Liver (tissue), 9 donors: Measurements from ENCODE around the gene MARVELD1. TPM values are rescaled to one million over a fixed set of nuclear protein-coding genes. Genes with fewer than 3 reads are reported as not detected.

Source experiments
- DNase-seq: peaks from one replicate; pipeline ENCODE4 v3.0.0-alpha.2; 2017; ENCODE audit warnings: low spot score
- H3K27ac ChIP-seq, 2 donors: one replicate each; pipeline ENCODE4 v1.7.0; 2013; ENCODE audit warnings: inconsistent platforms in 2 of 2, low read length in 2 of 2, control low read depth in 1 of 2, low read depth in 1 of 2, mild to moderate bottlenecking in 1 of 2
- H3K27me3 ChIP-seq, 4 donors: one replicate each; pipeline versions ENCODE4 v1.6.1 to v1.7.0; 2013; ENCODE audit warnings: low read length in 3 of 4, inconsistent platforms in 1 of 4, mild to moderate bottlenecking in 1 of 4, moderate library complexity in 1 of 4; ENCODE audit not compliant: control insufficient read depth in 4 of 4, insufficient read depth in 4 of 4
- H3K36me3 ChIP-seq, 4 donors: one replicate each; pipeline versions ENCODE4 v1.6.1 to v1.7.0; 2013; ENCODE audit warnings: low read length in 3 of 4, mild to moderate bottlenecking in 3 of 4, low read depth in 1 of 4, moderate library complexity in 1 of 4; ENCODE audit not compliant: control insufficient read depth in 4 of 4, insufficient read depth in 3 of 4
- H3K4me1 ChIP-seq, 4 donors: one replicate each; pipeline versions ENCODE4 v1.6.1 to v1.7.0; 2013; ENCODE audit warnings: low read length in 3 of 4, mild to moderate bottlenecking in 3 of 4, moderate library complexity in 1 of 4; ENCODE audit not compliant: control insufficient read depth in 4 of 4, insufficient read depth in 4 of 4
- H3K4me3 ChIP-seq, 3 donors: one replicate each; pipeline versions ENCODE4 v1.6.1 to v1.7.0; 2013; ENCODE audit warnings: low read length in 3 of 3, control low read depth in 1 of 3, low read depth in 1 of 3, mild to moderate bottlenecking in 1 of 3
- H3K9ac ChIP-seq, 2 donors: one replicate each; pipeline ENCODE4 v1.7.0; 2013; ENCODE audit warnings: low read length in 2 of 2, mild to moderate bottlenecking in 2 of 2, moderate library complexity in 2 of 2, control low read depth in 1 of 2, low read depth in 1 of 2
- H3K9me3 ChIP-seq, 4 donors: one replicate each; pipeline versions ENCODE4 v1.6.1 to v1.7.0; 2013; ENCODE audit warnings: low read length in 3 of 4; ENCODE audit not compliant: control insufficient read depth in 4 of 4
- EGR1 ChIP-seq, 2 donors: IDR thresholded peaks; 2 replicates each; pipeline ENCODE4 v1.6.1; 2016 to 2018; ENCODE audit warnings: antibody characterized with exemption in 2 of 2, low read depth in 2 of 2
- FOXA1 ChIP-seq: IDR thresholded peaks from 2 replicates; pipeline ENCODE4 v1.6.1; 2016; ENCODE audit warnings: antibody characterized with exemption
- FOXA2 ChIP-seq: IDR thresholded peaks from 2 replicates; pipeline ENCODE4 v1.6.1; 2016; ENCODE audit warnings: antibody characterized with exemption
- GABPA ChIP-seq, 2 donors: IDR thresholded peaks in 1 of 2; conservative IDR thresholded peaks in 1 of 2; 2 replicates each; pipeline ENCODE4 v1.6.1; 2016; ENCODE audit warnings: antibody characterized with exemption in 2 of 2, mild to moderate bottlenecking in 1 of 2, moderate library complexity in 1 of 2
- HNF4A ChIP-seq, 2 donors: conservative IDR thresholded peaks; 2 replicates each; pipeline ENCODE4 v1.6.1; 2016; ENCODE audit warnings: antibody characterized with exemption in 2 of 2, mild to moderate bottlenecking in 2 of 2
- HNF4G ChIP-seq: IDR thresholded peaks from 2 replicates; pipeline ENCODE4 v1.6.1; 2016; ENCODE audit warnings: antibody characterized with exemption
- JUND ChIP-seq, 2 donors: IDR thresholded peaks; 2 replicates each; pipeline ENCODE4 v1.6.1; 2016; ENCODE audit warnings: antibody characterized with exemption in 2 of 2
- NR2F2 ChIP-seq: IDR thresholded peaks from 2 replicates; pipeline ENCODE4 v1.6.1; 2016; ENCODE audit warnings: antibody characterized with exemption
- RAD21 ChIP-seq, 2 donors: IDR thresholded peaks; 2 replicates each; pipeline ENCODE4 v1.6.1; 2016; ENCODE audit warnings: antibody characterized with exemption in 2 of 2, mild to moderate bottlenecking in 2 of 2
- RXRA ChIP-seq, 2 donors: IDR thresholded peaks; 2 replicates each; pipeline ENCODE4 v1.6.1; 2017 to 2018; ENCODE audit warnings: antibody characterized with exemption in 2 of 2, mild to moderate bottlenecking in 1 of 2
- SP1 ChIP-seq: IDR thresholded peaks from 2 replicates; pipeline ENCODE4 v1.6.1; 2018; ENCODE audit warnings: antibody characterized with exemption, mild to moderate bottlenecking
- TAF1 ChIP-seq: conservative IDR thresholded peaks from 2 replicates; pipeline ENCODE4 v1.6.1; 2016; ENCODE audit warnings: antibody characterized with exemption, mild to moderate bottlenecking
- YY1 ChIP-seq: IDR thresholded peaks from 2 replicates; pipeline ENCODE4 v1.6.1; 2016; ENCODE audit warnings: antibody characterized with exemption, mild to moderate bottlenecking
- WGBS: extraction: QIAGEN DNeasy Blood & Tissue Kit; methylation state at CpG from one replicate; pipeline ENCODE4 v1.1.7; 2013; 5-methylcytosine and 5-hydroxymethylcytosine counted together
- polyA plus RNA-seq, 2 donors: library from polyadenylated mRNA; stranded (reverse) in 1 of 2; unstranded in 1 of 2; fragments of 200-250 nt in 1 of 2; fragments of >200 nt in 1 of 2; fragmentation: Nextera tagmentation in 1 of 2; extraction: Ambion mirVana in 1 of 2; gene quantifications; one replicate each; pipeline versions ENCODE4 v1.2.1 to v1.2.3, GENCODE V29; 2013 to 2015
- total RNA-seq, 2 donors: library from RNA; depleted of rRNA; stranded (reverse); fragments of >200 nt; gene quantifications; one replicate each; pipeline ENCODE4 v1.2.3, GENCODE V29; 2014
- TF ChIP-seq, protein P1 (sequence below): IDR thresholded peaks from 2 replicates; pipeline ENCODE4 v1.6.1; 2016; ENCODE audit warnings: antibody characterized with exemption
- TF ChIP-seq, protein P2 (sequence below): fragments of 150-350 bp; IDR thresholded peaks from 2 replicates; pipeline ENCODE4 v1.5.1; 2017; ENCODE audit warnings: improper control_type of control experiment, low read depth, low read length; ENCODE audit not compliant: missing input control
- TF ChIP-seq, protein P3 (sequence below): IDR thresholded peaks from 2 replicates; pipeline ENCODE4 v1.6.1; 2016; ENCODE audit warnings: antibody characterized with exemption
- TF ChIP-seq, protein P4 (sequence below): IDR thresholded peaks from 2 replicates; pipeline ENCODE4 v1.6.1; 2016; ENCODE audit warnings: antibody characterized with exemption, mild to moderate bottlenecking
- TF ChIP-seq, protein P5 (sequence below): IDR thresholded peaks from 2 replicates; pipeline ENCODE4 v1.6.1; 2016; ENCODE audit warnings: antibody characterized with exemption
- donor health status: healthy.
- donor health status: healthy.
- donor health status: healthy.
- donor health status: healthy.
- donor health status: healthy.

Gene MARVELD1
- total and polyA plus RNA-seq, 4 donors: 0.72 to 3.3 (median 2.8) TPM

DNA sequence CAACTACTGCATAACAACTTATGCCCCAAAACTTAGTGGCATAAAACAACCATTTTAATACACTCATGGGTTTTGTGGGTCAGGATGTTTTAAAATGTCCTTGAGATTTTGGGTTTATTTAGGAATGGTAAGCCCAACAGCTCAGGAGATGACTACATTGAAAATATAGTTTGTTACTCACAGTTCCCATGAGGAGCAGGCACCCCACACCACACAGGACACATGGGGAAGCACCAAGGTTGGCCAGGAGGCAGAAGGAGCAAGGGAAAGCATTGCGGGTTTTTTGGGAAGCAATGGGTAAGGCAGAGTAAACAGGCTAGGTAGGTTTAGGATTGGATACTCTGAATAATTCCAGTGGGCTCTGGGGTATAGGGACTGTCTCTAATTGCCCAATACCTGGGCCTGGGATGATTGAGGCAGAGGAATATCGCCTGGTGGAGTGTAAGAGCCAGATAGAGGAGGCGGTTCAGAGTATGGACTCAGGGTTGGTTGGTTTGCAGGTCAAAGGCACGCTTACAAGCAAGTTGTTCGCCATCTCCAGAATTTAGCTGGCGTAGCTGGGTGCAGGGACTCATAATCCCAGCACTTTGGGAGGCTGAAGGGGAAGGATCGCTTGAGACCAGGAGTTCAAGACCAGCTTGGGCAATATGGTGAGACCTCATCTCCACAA is 10.0 kb upstream of the MARVELD1 start:
- H3K4me1 ChIP-seq: peaks cover 7 to 14% (median 10%) of the 10 kb centered on the region in 4 donors
- no peak for DNase-seq
- no peak overlapping the region for H3K27ac ChIP-seq
- H3K36me3 ChIP-seq: no peaks in the 10 kb centered on the region
- TF ChIP-seq SP1 (no peak), FOXA1 (no peak), JUND (IDR thresholded peaks at IDR 0.05) (no peak), FOXA2 (no peak), TAF1 (no peak), HNF4A (conservative IDR thresholded peaks at IDR 0.05) (no peak), YY1 (no peak), RAD21 (IDR thresholded peaks at IDR 0.05) (no peak)
- TF ChIP-seq, protein P1, sequence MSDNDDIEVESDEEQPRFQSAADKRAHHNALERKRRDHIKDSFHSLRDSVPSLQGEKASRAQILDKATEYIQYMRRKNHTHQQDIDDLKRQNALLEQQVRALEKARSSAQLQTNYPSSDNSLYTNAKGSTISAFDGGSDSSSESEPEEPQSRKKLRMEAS: no peak
- TF ChIP-seq, protein P2, sequence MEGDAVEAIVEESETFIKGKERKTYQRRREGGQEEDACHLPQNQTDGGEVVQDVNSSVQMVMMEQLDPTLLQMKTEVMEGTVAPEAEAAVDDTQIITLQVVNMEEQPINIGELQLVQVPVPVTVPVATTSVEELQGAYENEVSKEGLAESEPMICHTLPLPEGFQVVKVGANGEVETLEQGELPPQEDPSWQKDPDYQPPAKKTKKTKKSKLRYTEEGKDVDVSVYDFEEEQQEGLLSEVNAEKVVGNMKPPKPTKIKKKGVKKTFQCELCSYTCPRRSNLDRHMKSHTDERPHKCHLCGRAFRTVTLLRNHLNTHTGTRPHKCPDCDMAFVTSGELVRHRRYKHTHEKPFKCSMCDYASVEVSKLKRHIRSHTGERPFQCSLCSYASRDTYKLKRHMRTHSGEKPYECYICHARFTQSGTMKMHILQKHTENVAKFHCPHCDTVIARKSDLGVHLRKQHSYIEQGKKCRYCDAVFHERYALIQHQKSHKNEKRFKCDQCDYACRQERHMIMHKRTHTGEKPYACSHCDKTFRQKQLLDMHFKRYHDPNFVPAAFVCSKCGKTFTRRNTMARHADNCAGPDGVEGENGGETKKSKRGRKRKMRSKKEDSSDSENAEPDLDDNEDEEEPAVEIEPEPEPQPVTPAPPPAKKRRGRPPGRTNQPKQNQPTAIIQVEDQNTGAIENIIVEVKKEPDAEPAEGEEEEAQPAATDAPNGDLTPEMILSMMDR: no peak
- TF ChIP-seq, protein P3, sequence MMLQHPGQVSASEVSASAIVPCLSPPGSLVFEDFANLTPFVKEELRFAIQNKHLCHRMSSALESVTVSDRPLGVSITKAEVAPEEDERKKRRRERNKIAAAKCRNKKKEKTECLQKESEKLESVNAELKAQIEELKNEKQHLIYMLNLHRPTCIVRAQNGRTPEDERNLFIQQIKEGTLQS: no peak
- 81% methylated on average over 7 of the region's 7 CpGs for WGBS
- H3K9ac ChIP-seq: no peak overlapping the region
- no peaks in the 10 kb centered on the region for H3K9me3 ChIP-seq
- H3K4me3 ChIP-seq: no peak overlapping the region
- H3K27me3 ChIP-seq: no peaks in the 10 kb centered on the region

DNA sequence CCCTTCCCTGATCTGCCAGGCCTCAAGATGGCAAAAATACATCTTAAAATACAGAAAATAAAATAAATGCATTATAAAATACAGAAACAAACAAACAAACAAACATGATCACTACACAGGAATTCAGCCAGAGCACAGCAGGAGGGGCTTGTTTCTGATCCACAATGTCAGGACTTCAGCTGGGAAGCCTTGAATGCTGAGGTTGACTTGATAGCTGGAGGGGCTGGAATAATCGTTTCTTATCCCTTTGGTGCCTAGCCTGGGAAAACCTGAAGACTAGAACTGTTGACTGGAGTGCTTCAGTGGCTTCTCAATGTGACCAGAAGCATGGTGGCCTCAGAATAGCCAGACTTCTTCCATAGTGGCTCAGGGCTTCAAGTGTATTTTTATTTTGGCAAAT is 9.2 kb upstream of the MARVELD1 start:
- TF ChIP-seq, protein P4, sequence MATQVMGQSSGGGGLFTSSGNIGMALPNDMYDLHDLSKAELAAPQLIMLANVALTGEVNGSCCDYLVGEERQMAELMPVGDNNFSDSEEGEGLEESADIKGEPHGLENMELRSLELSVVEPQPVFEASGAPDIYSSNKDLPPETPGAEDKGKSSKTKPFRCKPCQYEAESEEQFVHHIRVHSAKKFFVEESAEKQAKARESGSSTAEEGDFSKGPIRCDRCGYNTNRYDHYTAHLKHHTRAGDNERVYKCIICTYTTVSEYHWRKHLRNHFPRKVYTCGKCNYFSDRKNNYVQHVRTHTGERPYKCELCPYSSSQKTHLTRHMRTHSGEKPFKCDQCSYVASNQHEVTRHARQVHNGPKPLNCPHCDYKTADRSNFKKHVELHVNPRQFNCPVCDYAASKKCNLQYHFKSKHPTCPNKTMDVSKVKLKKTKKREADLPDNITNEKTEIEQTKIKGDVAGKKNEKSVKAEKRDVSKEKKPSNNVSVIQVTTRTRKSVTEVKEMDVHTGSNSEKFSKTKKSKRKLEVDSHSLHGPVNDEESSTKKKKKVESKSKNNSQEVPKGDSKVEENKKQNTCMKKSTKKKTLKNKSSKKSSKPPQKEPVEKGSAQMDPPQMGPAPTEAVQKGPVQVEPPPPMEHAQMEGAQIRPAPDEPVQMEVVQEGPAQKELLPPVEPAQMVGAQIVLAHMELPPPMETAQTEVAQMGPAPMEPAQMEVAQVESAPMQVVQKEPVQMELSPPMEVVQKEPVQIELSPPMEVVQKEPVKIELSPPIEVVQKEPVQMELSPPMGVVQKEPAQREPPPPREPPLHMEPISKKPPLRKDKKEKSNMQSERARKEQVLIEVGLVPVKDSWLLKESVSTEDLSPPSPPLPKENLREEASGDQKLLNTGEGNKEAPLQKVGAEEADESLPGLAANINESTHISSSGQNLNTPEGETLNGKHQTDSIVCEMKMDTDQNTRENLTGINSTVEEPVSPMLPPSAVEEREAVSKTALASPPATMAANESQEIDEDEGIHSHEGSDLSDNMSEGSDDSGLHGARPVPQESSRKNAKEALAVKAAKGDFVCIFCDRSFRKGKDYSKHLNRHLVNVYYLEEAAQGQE: no peak
- TF ChIP-seq HNF4A (conservative IDR thresholded peaks at IDR 0.05) (no peak), JUND (IDR thresholded peaks at IDR 0.05) (no peak), YY1 (no peak), SP1 (no peak), RXRA (IDR thresholded peaks at IDR 0.05) (no peak), FOXA1 (no peak), EGR1 (IDR thresholded peaks at IDR 0.05; ENCODE audit: low read depth in 2 of 2) (no peak), GABPA (IDR thresholded peaks at IDR 0.05 in 1 of 2, conservative IDR thresholded peaks at IDR 0.05 in 1 of 2) (no peak), TAF1 (no peak), RAD21 (IDR thresholded peaks at IDR 0.05) (no peak), NR2F2 (no peak), FOXA2 (no peak), HNF4G (no peak)
- TF ChIP-seq, protein P3: no peak
- TF ChIP-seq, protein P2: no peak
- TF ChIP-seq, protein P1: no peak
- TF ChIP-seq, protein P5, sequence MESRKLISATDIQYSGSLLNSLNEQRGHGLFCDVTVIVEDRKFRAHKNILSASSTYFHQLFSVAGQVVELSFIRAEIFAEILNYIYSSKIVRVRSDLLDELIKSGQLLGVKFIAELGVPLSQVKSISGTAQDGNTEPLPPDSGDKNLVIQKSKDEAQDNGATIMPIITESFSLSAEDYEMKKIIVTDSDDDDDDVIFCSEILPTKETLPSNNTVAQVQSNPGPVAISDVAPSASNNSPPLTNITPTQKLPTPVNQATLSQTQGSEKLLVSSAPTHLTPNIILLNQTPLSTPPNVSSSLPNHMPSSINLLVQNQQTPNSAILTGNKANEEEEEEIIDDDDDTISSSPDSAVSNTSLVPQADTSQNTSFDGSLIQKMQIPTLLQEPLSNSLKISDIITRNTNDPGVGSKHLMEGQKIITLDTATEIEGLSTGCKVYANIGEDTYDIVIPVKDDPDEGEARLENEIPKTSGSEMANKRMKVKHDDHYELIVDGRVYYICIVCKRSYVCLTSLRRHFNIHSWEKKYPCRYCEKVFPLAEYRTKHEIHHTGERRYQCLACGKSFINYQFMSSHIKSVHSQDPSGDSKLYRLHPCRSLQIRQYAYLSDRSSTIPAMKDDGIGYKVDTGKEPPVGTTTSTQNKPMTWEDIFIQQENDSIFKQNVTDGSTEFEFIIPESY: no peak
- H3K9ac ChIP-seq: no peak overlapping the region
- no peak overlapping the region for H3K4me3 ChIP-seq
- H3K9me3 ChIP-seq: no peaks in the 10 kb centered on the region
- H3K36me3 ChIP-seq: no peaks in the 10 kb centered on the region
- no peak overlapping the region for H3K27ac ChIP-seq
- peaks cover 7 to 14% (median 10%) of the 10 kb centered on the region in 4 donors for H3K4me1 ChIP-seq
- no peaks in the 10 kb centered on the region for H3K27me3 ChIP-seq
- 83% methylated on average over 1 of the region's 1 CpG for WGBS
- no peak for DNase-seq
